ENCODE results near the gene KIAA1217. TPM values are rescaled to one million over a fixed set of nuclear protein-coding genes. Genes with fewer than 3 reads are reported as not detected.
A peak's percentile ranks its signal among the peaks of the same experiment; 100 is the strongest.

The KIAA1217 gene
- total and polyA plus RNA-seq, 5 donors, result 14.6 to 43.6 (median 31.3) TPM

GRCh38 chr10:24262929-24263590, 54.1 kb downstream of the KIAA1217 start:
- no peak for DNase-seq
- no peaks in the 10 kb centered on the region for H3K9me3 ChIP-seq (ENCODE audit: control insufficient read depth, low read length)
- H3K4me1 ChIP-seq (ENCODE audit: control insufficient read depth, insufficient read depth, low read length), result peaks cover 3% of the 10 kb centered on the region
- H3K4me3 ChIP-seq (ENCODE audit: low read length), result no peak overlapping the region
- intact Hi-C loops (cut with DNase I), result no loop called here
- no peak overlapping the region for H3K27ac ChIP-seq (ENCODE audit: low read length)
- 48% methylated on average over 7 of the region's 7 CpGs for WGBS
- peak in 1 of 2 donors; percentile 15 for ATAC-seq
- no peaks in the 10 kb centered on the region for H3K27me3 ChIP-seq (ENCODE audit: control insufficient read depth, insufficient read depth)

GRCh38 chr10:24269476-24269875, 60.5 kb downstream of the KIAA1217 start:
- Histone ChIP-seq H3K4me1 (ENCODE audit: control insufficient read depth, insufficient read depth, low read length) (no peaks in the 10 kb centered on the region), H3K4me3 (ENCODE audit: low read length) (no peak overlapping the region), H3K27me3 (ENCODE audit: control insufficient read depth, insufficient read depth) (no peaks in the 10 kb centered on the region), H3K27ac (ENCODE audit: low read length) (no peak overlapping the region), H3K9me3 (ENCODE audit: control insufficient read depth, low read length) (no peaks in the 10 kb centered on the region)
- 92% methylated on average over 1 of the region's 1 CpG for WGBS
- no peak for ATAC-seq
- intact Hi-C loops (cut with DNase I), result no loop called here
- no peak for DNase-seq

- Histone ChIP-seq H3K9me3 (ENCODE audit: control insufficient read depth, low read length) (no peaks in the 10 kb centered on the region), H3K27me3 (ENCODE audit: control insufficient read depth, insufficient read depth) (no peaks in the 10 kb centered on the region), H3K4me1 (ENCODE audit: control insufficient read depth, insufficient read depth, low read length) (peaks cover 2% of the 10 kb centered on the region), H3K4me3 (ENCODE audit: low read length) (no peak overlapping the region), H3K27ac (ENCODE audit: low read length) (no peak overlapping the region)
- no peak for ATAC-seq
- WGBS, result 86% methylated on average over 7 of the region's 7 CpGs
- intact Hi-C loops (cut with DNase I), result loop anchor here in 1 of 4 donors (10.0 kb wide), 1 partner anchor 58 kb away; no protein-coding TSS in a partner anchor
- DNase-seq, result no peak
Measured at GRCh38 chr10:24272374-24272773, 63.4 kb downstream of the KIAA1217 start.

GRCh38 chr10:24277277-24277676, 68.3 kb downstream of the KIAA1217 start:
- Histone ChIP-seq H3K27ac (ENCODE audit: low read length) (peak overlapping the region; percentile 93), H3K9me3 (ENCODE audit: control insufficient read depth, low read length) (no peaks in the 10 kb centered on the region), H3K4me3 (ENCODE audit: low read length) (no peak overlapping the region), H3K4me1 (ENCODE audit: control insufficient read depth, insufficient read depth, low read length) (peaks cover 2% of the 10 kb centered on the region), H3K27me3 (ENCODE audit: control insufficient read depth, insufficient read depth) (no peaks in the 10 kb centered on the region)
- intact Hi-C loops (cut with DNase I), result loop anchor here in 1 of 4 donors (10.0 kb wide), 1 partner anchor 62 kb away; no protein-coding TSS in a partner anchor
- 96% methylated on average over 3 of the region's 3 CpGs for WGBS
- DNase-seq (no peak), ATAC-seq (no peak)

- Histone ChIP-seq H3K27ac (ENCODE audit: low read length) (peak overlapping the region; percentile 93), H3K4me3 (ENCODE audit: low read length) (no peak overlapping the region)
- intact Hi-C loops (cut with DNase I), result loop anchor here in 1 of 4 donors (10.0 kb wide), 1 partner anchor 63 kb away; no protein-coding TSS in a partner anchor
Measured at GRCh38 chr10:24277771-24278170, 68.8 kb downstream of the KIAA1217 start.

GRCh38 chr10:24278176-24278889, 69.4 kb downstream of the KIAA1217 start:
- intact Hi-C loops (cut with DNase I), result loop anchor here in 1 of 4 donors (10.0 kb wide), 1 partner anchor 64 kb away; no protein-coding TSS in a partner anchor
- DNase-seq (no peak), ATAC-seq (peak; percentile 75 to 93)
- Histone ChIP-seq H3K4me1 (ENCODE audit: control insufficient read depth, insufficient read depth, low read length) (peaks cover 2% of the 10 kb centered on the region), H3K4me3 (ENCODE audit: low read length) (no peak overlapping the region), H3K27me3 (ENCODE audit: control insufficient read depth, insufficient read depth) (no peaks in the 10 kb centered on the region), H3K27ac (ENCODE audit: low read length) (peak overlapping the region; percentile 93), H3K9me3 (ENCODE audit: control insufficient read depth, low read length) (no peaks in the 10 kb centered on the region)
- WGBS, result 57% methylated on average over 5 of the region's 5 CpGs

More at GRCh38 chr10:24277771-24278170, 68.8 kb downstream of the KIAA1217 start:
- Histone ChIP-seq H3K4me1 (ENCODE audit: control insufficient read depth, insufficient read depth, low read length) (peaks cover 2% of the 10 kb centered on the region), H3K9me3 (ENCODE audit: control insufficient read depth, low read length) (no peaks in the 10 kb centered on the region), H3K27me3 (ENCODE audit: control insufficient read depth, insufficient read depth) (no peaks in the 10 kb centered on the region)
- DNase-seq, result peak; percentile 42 to 61 (median 57)
- WGBS, result 65% methylated on average over 9 of the region's 9 CpGs
- ATAC-seq, result peak; percentile 89 to 90

- peak overlapping the region; percentile 45 for H3K27ac ChIP-seq (ENCODE audit: low read length)
- ATAC-seq (no peak), DNase-seq (no peak)
- peaks cover 2% of the 10 kb centered on the region for H3K4me1 ChIP-seq (ENCODE audit: control insufficient read depth, insufficient read depth, low read length)
- H3K4me3 ChIP-seq (ENCODE audit: low read length), result no peak overlapping the region
- intact Hi-C loops (cut with DNase I), result loop anchor here in 1 of 4 donors (10.0 kb wide), 1 partner anchor 64 kb away; no protein-coding TSS in a partner anchor
- no peaks in the 10 kb centered on the region for H3K9me3 ChIP-seq (ENCODE audit: control insufficient read depth, low read length)
- H3K27me3 ChIP-seq (ENCODE audit: control insufficient read depth, insufficient read depth), result no peaks in the 10 kb centered on the region
Measured at GRCh38 chr10:24279166-24279565, 70.2 kb downstream of the KIAA1217 start.

GRCh38 chr10:24287559-24288195, 78.7 kb downstream of the KIAA1217 start:
- no peaks in the 10 kb centered on the region for H3K27me3 ChIP-seq (ENCODE audit: control insufficient read depth, insufficient read depth)
- intact Hi-C loops (cut with DNase I), result no loop called here
- ATAC-seq (no peak), DNase-seq (no peak)
- H3K4me1 ChIP-seq (ENCODE audit: control insufficient read depth, insufficient read depth, low read length), result no peaks in the 10 kb centered on the region
- H3K9me3 ChIP-seq (ENCODE audit: control insufficient read depth, low read length), result no peaks in the 10 kb centered on the region
- H3K27ac ChIP-seq (ENCODE audit: low read length), result no peak overlapping the region
- 41% methylated on average over 4 of the region's 4 CpGs for WGBS
- no peak overlapping the region for H3K4me3 ChIP-seq (ENCODE audit: low read length)

GRCh38 chr10:24288581-24288980, 79.6 kb downstream of the KIAA1217 start:
- ATAC-seq, result no peak
- WGBS, result 89% methylated on average over 1 of the region's 1 CpG

GRCh38 chr10:24289235-24289634, 80.3 kb downstream of the KIAA1217 start:
- 84% methylated on average over 3 of the region's 3 CpGs for WGBS
- intact Hi-C loops (cut with DNase I), result no loop called here
- no peak for DNase-seq
- Histone ChIP-seq H3K27ac (ENCODE audit: low read length) (no peak overlapping the region), H3K9me3 (ENCODE audit: control insufficient read depth, low read length) (no peaks in the 10 kb centered on the region), H3K4me1 (ENCODE audit: control insufficient read depth, insufficient read depth, low read length) (no peaks in the 10 kb centered on the region), H3K27me3 (ENCODE audit: control insufficient read depth, insufficient read depth) (no peaks in the 10 kb centered on the region), H3K4me3 (ENCODE audit: low read length) (no peak overlapping the region)
- no peak for ATAC-seq

More at GRCh38 chr10:24288581-24288980, 79.6 kb downstream of the KIAA1217 start:
- intact Hi-C loops (cut with DNase I), result no loop called here
- DNase-seq, result no peak
- H3K4me1 ChIP-seq (ENCODE audit: control insufficient read depth, insufficient read depth, low read length), result no peaks in the 10 kb centered on the region
- no peak overlapping the region for H3K4me3 ChIP-seq (ENCODE audit: low read length)
- H3K27me3 ChIP-seq (ENCODE audit: control insufficient read depth, insufficient read depth), result no peaks in the 10 kb centered on the region
- no peak overlapping the region for H3K27ac ChIP-seq (ENCODE audit: low read length)
- no peaks in the 10 kb centered on the region for H3K9me3 ChIP-seq (ENCODE audit: control insufficient read depth, low read length)

All from right cardiac atrium (tissue), 5 donors.